Trophoblast cell (in vitro differentiated cells and primary cell): ENCODE results near the gene CENPA.

ENCODE experiments used
- DNase-seq, 2 donors: peaks; one replicate each; pipeline ENCODE4 v3.0.0-alpha.2; 2016
- H2AFZ ChIP-seq: 2 replicates; pipeline ENCODE4 v1.6.1; 2013; ENCODE audit warnings: low read length, moderate library complexity, mild to moderate bottlenecking; ENCODE audit not compliant: insufficient read depth, poor library complexity
- H2AK5ac ChIP-seq: 2 replicates; pipeline ENCODE4 v1.6.1; 2013; ENCODE audit warnings: mild to moderate bottlenecking, low read length
- H2BK120ac ChIP-seq: 2 replicates; pipeline ENCODE4 v1.6.1; 2013; ENCODE audit warnings: low read length, mild to moderate bottlenecking, moderate library complexity; ENCODE audit not compliant: insufficient read depth, poor library complexity
- H2BK12ac ChIP-seq: 2 replicates; pipeline ENCODE4 v1.6.1; 2013; ENCODE audit warnings: mild to moderate bottlenecking, low read length, moderate library complexity
- H2BK5ac ChIP-seq: 2 replicates; pipeline ENCODE4 v1.6.1; 2013; ENCODE audit warnings: low read length, low read depth, moderate library complexity, mild to moderate bottlenecking; ENCODE audit not compliant: poor library complexity
- H3K14ac ChIP-seq: 2 replicates; pipeline ENCODE4 v1.6.1; 2013; ENCODE audit warnings: mild to moderate bottlenecking, low read length
- H3K18ac ChIP-seq: 2 replicates; pipeline ENCODE4 v1.6.1; 2013; ENCODE audit warnings: mild to moderate bottlenecking, low read length
- H3K23ac ChIP-seq: 2 replicates; pipeline ENCODE4 v1.6.1; 2013; ENCODE audit warnings: low read length
- H3K27ac ChIP-seq: 2 replicates; pipeline ENCODE4 v1.5.1; 2013; ENCODE audit warnings: low read depth, mild to moderate bottlenecking, inconsistent platforms, low read length, moderate library complexity
- H3K27me3 ChIP-seq: 2 replicates; pipeline ENCODE4 v1.6.1; 2013; ENCODE audit warnings: inconsistent platforms, mild to moderate bottlenecking, low read length, moderate library complexity; ENCODE audit not compliant: insufficient read depth
- H3K36me3 ChIP-seq, 2 experiments: 1 replicate in 1 of 2; 2 replicates in 1 of 2; pipeline ENCODE4 v1.6.1; 2013; ENCODE audit warnings: low read length in 2 of 2, mild to moderate bottlenecking in 2 of 2, moderate library complexity in 1 of 2; ENCODE audit not compliant: insufficient read depth in 2 of 2, control insufficient read depth in 1 of 2
- H3K4ac ChIP-seq: 2 replicates; pipeline ENCODE4 v1.6.1; 2013; ENCODE audit warnings: low read depth, mild to moderate bottlenecking, low read length, moderate library complexity
- H3K4me1 ChIP-seq, 2 experiments: 1 replicate in 1 of 2; 2 replicates in 1 of 2; pipeline ENCODE4 v1.6.1; 2013; ENCODE audit warnings: low read length in 2 of 2, mild to moderate bottlenecking in 2 of 2, moderate library complexity in 1 of 2; ENCODE audit not compliant: insufficient read depth in 2 of 2, control insufficient read depth in 1 of 2
- H3K4me2 ChIP-seq: 2 replicates; pipeline ENCODE4 v1.6.1; 2013; ENCODE audit warnings: inconsistent platforms, mild to moderate bottlenecking, low read length, moderate library complexity
- H3K4me3 ChIP-seq: 2 replicates; pipeline ENCODE4 v1.5.1; 2013; ENCODE audit warnings: mild to moderate bottlenecking, low read depth, low read length, inconsistent platforms
- H3K79me1 ChIP-seq: one replicate; pipeline ENCODE4 v1.6.1; 2013; ENCODE audit warnings: low read length
- H3K79me2 ChIP-seq: 2 replicates; pipeline ENCODE4 v1.6.1; 2013; ENCODE audit warnings: low read length, mild to moderate bottlenecking; ENCODE audit not compliant: control insufficient read depth, insufficient read depth, poor library complexity
- H3K9ac ChIP-seq: 2 replicates; pipeline ENCODE4 v1.6.1; 2013; ENCODE audit warnings: mild to moderate bottlenecking, low read length
- H3K9me3 ChIP-seq: 2 replicates; pipeline ENCODE4 v1.6.1; 2013; ENCODE audit warnings: low read depth, mild to moderate bottlenecking, control low read depth, inconsistent platforms, low read length; ENCODE audit not compliant: insufficient read depth
- H4K12ac ChIP-seq: 2 replicates; pipeline ENCODE4 v1.6.1; 2013; ENCODE audit warnings: low read depth, mild to moderate bottlenecking, low read length, moderate library complexity
- H4K8ac ChIP-seq: 2 replicates; pipeline ENCODE4 v1.6.1; 2013; ENCODE audit warnings: low read depth, mild to moderate bottlenecking, low read length, moderate library complexity
- H4K91ac ChIP-seq: one replicate; pipeline ENCODE4 v1.6.1; 2013; ENCODE audit warnings: low read depth, mild to moderate bottlenecking, low read length, moderate library complexity
- WGBS: extraction: QIAGEN DNeasy Blood & Tissue Kit; methylation state at CpG from one replicate; pipeline ENCODE4 v1.1.7; 2013; ENCODE audit warnings: missing lambda C conversion rate; ENCODE audit not compliant: insufficient read length, insufficient coverage; ENCODE audit errors: extremely low coverage; 5-methylcytosine and 5-hydroxymethylcytosine counted together

CENPA gene

DNA sequence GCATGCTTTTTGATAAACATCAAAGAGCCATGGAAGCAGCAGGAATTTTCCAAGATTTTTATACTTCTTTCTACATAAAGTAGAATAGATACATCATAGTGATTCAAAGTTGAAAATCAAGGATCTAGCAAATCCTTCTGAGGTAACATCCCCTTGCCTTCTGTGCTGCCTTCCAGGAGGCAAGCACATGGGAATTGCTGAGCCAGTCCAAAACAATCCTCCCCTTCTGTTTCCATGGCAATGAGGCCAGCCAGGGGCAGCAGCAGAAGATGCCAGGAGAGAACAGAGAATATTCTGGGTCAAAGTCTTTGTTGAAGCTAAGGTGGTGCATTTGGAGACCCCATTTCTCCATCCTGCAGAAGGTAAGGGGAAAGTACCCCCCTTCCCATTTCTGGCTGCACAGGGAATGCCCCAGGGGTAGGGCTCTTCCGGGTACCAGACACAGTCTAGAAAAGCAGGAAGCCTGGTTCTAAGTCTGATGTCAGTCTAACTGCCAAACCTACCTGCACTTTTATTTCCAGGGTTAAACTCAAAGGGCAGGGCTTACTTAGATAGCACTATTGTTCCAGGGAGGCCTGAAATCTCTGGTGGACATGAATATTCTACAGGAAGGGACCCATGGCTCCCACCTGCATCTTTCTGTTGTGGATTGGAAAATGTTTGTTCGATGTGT is 22.1 kb downstream of the CENPA start:
- Histone ChIP-seq H3K14ac (no peak overlapping the region), H3K79me1 (no peaks in the 10 kb centered on the region), H4K12ac (no peak overlapping the region), H3K79me2 (no peaks in the 10 kb centered on the region), H2BK120ac (no peak overlapping the region), H4K91ac (no peak overlapping the region), H2BK12ac (no peak overlapping the region), H2BK5ac (no peak overlapping the region), H3K9me3 (no peaks in the 10 kb centered on the region), H3K27ac (no peak overlapping the region), H3K4me2 (no peak overlapping the region), H3K4me3 (no peak overlapping the region), H3K36me3 (no peaks in the 10 kb centered on the region), H3K4ac (no peak overlapping the region), H3K18ac (no peak overlapping the region), H3K9ac (no peak overlapping the region), H3K4me1 (peaks cover 2 to 3% of the 10 kb centered on the region in 2 experiments), H2AK5ac (no peak overlapping the region), H4K8ac (no peak overlapping the region), H3K23ac (no peak overlapping the region), H3K27me3 (no peaks in the 10 kb centered on the region), H2AFZ (no peak overlapping the region)
- no CpG with 5 or more reads among the region's 2 CpGs for WGBS
- no peak for DNase-seq

DNA sequence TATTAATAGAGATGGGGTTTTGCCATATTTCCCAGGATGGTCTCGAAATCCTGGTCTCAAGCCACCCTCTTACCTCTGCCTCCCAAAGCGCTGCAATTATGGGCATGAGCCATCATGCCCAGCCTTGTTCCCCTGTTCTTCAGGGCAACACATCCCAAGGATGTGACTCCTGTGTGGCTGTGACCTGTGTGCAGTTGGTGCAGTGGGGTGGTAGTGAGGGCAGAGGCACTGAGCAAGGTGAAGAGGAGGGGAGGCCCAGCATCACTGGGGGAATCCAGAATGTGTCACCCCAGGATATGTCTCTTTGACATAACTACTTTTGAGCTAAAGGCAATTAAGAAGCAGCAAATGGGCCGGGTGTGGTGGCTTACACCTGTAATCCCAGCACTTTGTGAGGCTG is 23.4 kb downstream of the CENPA start:
- Histone ChIP-seq H3K4ac (no peak overlapping the region), H3K4me2 (no peak overlapping the region), H2BK12ac (no peak overlapping the region), H3K9ac (no peak overlapping the region), H3K4me3 (no peak overlapping the region), H2BK5ac (no peak overlapping the region), H3K27me3 (no peaks in the 10 kb centered on the region), H3K4me1 (peaks cover 2 to 3% of the 10 kb centered on the region in 2 experiments), H3K79me2 (no peaks in the 10 kb centered on the region), H2BK120ac (no peak overlapping the region), H4K8ac (no peak overlapping the region), H4K12ac (no peak overlapping the region), H3K14ac (no peak overlapping the region), H3K79me1 (no peaks in the 10 kb centered on the region), H3K36me3 (no peaks in the 10 kb centered on the region), H3K27ac (no peak overlapping the region), H2AFZ (no peak overlapping the region), H4K91ac (no peak overlapping the region), H3K18ac (no peak overlapping the region), H2AK5ac (no peak overlapping the region), H3K23ac (no peak overlapping the region), H3K9me3 (no peaks in the 10 kb centered on the region)
- no CpG with 5 or more reads among the region's 3 CpGs for WGBS
- DNase-seq: no peak

DNA sequence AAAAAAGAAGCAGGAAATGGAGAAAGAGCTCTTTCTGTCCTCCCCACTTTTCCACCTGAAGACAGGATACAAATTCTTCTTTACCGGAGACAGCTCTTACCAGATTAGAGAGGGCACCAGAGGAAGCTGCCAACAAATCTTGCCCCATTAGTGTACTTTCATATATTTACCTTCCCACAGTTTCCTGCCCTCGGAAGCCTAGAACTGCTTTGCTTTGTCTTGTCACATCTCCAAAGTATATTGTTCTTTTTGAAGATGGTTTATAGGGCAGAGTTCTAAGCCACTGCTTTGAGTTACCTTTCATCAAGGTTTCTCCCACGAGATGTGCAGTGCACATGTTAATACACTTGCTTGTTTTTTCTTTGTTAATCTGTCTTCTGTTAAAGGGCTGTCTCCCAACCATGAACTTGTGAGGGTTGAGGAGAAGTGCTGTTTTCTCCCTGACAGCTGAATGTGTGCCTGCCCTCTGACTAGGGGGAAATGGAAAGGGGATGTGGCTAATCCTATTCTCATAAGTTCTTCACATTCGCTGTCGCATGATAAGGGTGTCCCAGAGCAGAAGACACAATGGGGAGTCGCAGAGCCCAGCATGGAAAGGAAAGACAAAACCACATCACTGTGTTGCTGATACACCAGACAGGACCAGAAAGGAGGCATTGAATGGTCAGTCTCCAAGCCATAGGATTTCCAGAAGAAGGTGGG is 24.2 kb downstream of the CENPA start:
- no peak overlapping the region for H3K4ac ChIP-seq
- H4K12ac ChIP-seq: no peak overlapping the region

DNA sequence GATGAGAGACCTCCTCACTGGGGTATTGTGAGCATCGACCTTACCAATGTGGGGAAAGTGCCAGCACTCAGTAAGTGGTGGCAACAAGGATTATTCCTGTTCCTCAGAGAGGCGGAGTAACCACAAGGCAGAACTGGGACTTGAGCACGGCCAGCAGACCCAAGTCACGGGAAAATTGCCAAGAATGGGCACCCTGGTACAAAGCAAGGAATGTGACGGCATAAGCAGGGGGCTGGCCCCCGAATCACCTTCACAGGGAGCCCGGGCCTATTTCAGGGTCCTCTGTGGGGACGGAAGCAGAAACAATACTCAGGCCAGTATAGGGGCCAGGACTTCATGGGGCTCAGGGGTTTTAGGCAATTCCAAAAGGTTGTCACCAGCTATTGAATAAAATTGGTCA is 25.4 kb downstream of the CENPA start:
- Histone ChIP-seq H3K23ac (no peak overlapping the region), H3K27me3 (no peaks in the 10 kb centered on the region), H3K36me3 (no peaks in the 10 kb centered on the region)

More for the DNA sequence above, 24.2 kb downstream of the CENPA start:
- no peak overlapping the region for H4K8ac ChIP-seq
- no peak overlapping the region for H2AK5ac ChIP-seq
- DNase-seq: no peak
- H3K4me3 ChIP-seq: no peak overlapping the region
- no peak overlapping the region for H2BK12ac ChIP-seq
- H3K79me1 ChIP-seq: no peaks in the 10 kb centered on the region
- peaks cover 1% of the 10 kb centered on the region for H3K9me3 ChIP-seq
- H2BK5ac ChIP-seq: no peak overlapping the region
- no peak overlapping the region for H2BK120ac ChIP-seq
- no peak overlapping the region for H3K14ac ChIP-seq
- no CpG with 5 or more reads among the region's 6 CpGs for WGBS
- no peak overlapping the region for H3K27ac ChIP-seq
- no peak overlapping the region for H3K4me2 ChIP-seq
- no peak overlapping the region for H4K91ac ChIP-seq
- H2AFZ ChIP-seq: no peak overlapping the region
- H3K4me1 ChIP-seq: peaks cover 1 to 2% of the 10 kb centered on the region in 2 experiments
- no peak overlapping the region for H3K23ac ChIP-seq
- H3K9ac ChIP-seq: no peak overlapping the region
- H3K27me3 ChIP-seq: no peaks in the 10 kb centered on the region
- H3K79me2 ChIP-seq: no peaks in the 10 kb centered on the region
- H3K18ac ChIP-seq: no peak overlapping the region
- no peaks in the 10 kb centered on the region for H3K36me3 ChIP-seq

More for the DNA sequence above, 25.4 kb downstream of the CENPA start:
- Histone ChIP-seq H2BK120ac (no peak overlapping the region), H3K9ac (no peak overlapping the region), H3K9me3 (peaks cover 3% of the 10 kb centered on the region), H3K4ac (no peak overlapping the region), H3K4me2 (no peak overlapping the region), H2BK5ac (no peak overlapping the region), H3K18ac (no peak overlapping the region), H2AFZ (no peak overlapping the region), H3K79me1 (no peaks in the 10 kb centered on the region), H3K14ac (no peak overlapping the region), H2AK5ac (no peak overlapping the region), H3K4me1 (no peaks in the 10 kb centered on the region), H4K91ac (no peak overlapping the region), H2BK12ac (no peak overlapping the region), H4K12ac (no peak overlapping the region), H3K79me2 (no peaks in the 10 kb centered on the region), H4K8ac (no peak overlapping the region), H3K4me3 (no peak overlapping the region), H3K27ac (no peak overlapping the region)
- DNase-seq: no peak
- no CpG with 5 or more reads among the region's 8 CpGs for WGBS
